K562 (cell line): ENCODE results near the gene RSRC1. TPM values are rescaled to one million over a fixed set of nuclear protein-coding genes. Genes with fewer than 3 reads are reported as not detected.
A peak's percentile ranks its signal among the peaks of the same experiment; 100 is the strongest.

Experiments
- ASH1L ChIP-seq: fragments of 450-650 bp; IDR thresholded peaks from 2 replicates; pipeline ENCODE4 v1.6.1; 2018; ENCODE audit warnings: borderline replicate concordance, mild to moderate bottlenecking, low read depth; ENCODE audit not compliant: partially characterized antibody
- CHD4 ChIP-seq: fragments of 200-600 bp; sonication (generic); IDR thresholded peaks from 3 replicates; pipeline ENCODE4 v1.6.1; 2012; ENCODE audit warnings: low read depth, mild to moderate bottlenecking, mixed read lengths, low read length, inconsistent platforms; ENCODE audit not compliant: insufficient read depth, insufficient replicate concordance, poor library complexity, severe bottlenecking
- EHMT2 ChIP-seq: fragments of 450-650 bp; IDR thresholded peaks from 2 replicates; pipeline ENCODE4 v1.6.1; 2018; ENCODE audit warnings: antibody characterized with exemption
- LARP7 ChIP-seq: fragments of 450-650 bp; IDR thresholded peaks from 2 replicates; pipeline ENCODE4 v1.6.1; 2016
- MAFG ChIP-seq: fragments of 450-650 bp; conservative IDR thresholded peaks from 2 replicates; pipeline ENCODE4 v1.6.1; 2016; ENCODE audit warnings: missing genetic modification characterization, missing compliant biosample characterization
- NCOA1 ChIP-seq: fragments of 450-650 bp; IDR thresholded peaks from 2 replicates; pipeline ENCODE4 v1.6.1; 2016; ENCODE audit warnings: low read depth
- NFIC ChIP-seq: fragments of 450-650 bp; IDR thresholded peaks from 2 replicates; pipeline ENCODE4 v1.6.1; 2017; ENCODE audit warnings: mild to moderate bottlenecking, inconsistent platforms
- PRMT5 ChIP-seq: sonication (generic); formaldehyde crosslinking; IDR thresholded peaks from 2 replicates; pipeline ENCODE4 v1.5.0; 2020; ENCODE audit warnings: missing genetic modification reagents
- RAD21 ChIP-seq, 2 experiments: fragments of 250-450 bp in 1 of 2; fragments of 450-650 bp in 1 of 2; sonication (Bioruptor Pico) in 1 of 2; formaldehyde crosslinking in 1 of 2; IDR thresholded peaks in 1 of 2; conservative IDR thresholded peaks in 1 of 2; 2 replicates each; pipeline versions ENCODE4 v1.4.0 to v1.8.0; 2020 to 2022; ENCODE audit warnings: mild to moderate bottlenecking in 2 of 2, moderate library complexity in 1 of 2
- SMARCB1 ChIP-seq: IDR thresholded peaks from 2 replicates; pipeline ENCODE4 v1.6.1; 2011; ENCODE audit warnings: improper control_type of control experiment, low read depth; ENCODE audit not compliant: insufficient read length
- TEAD4 ChIP-seq, 2 experiments: sonication (generic) in 1 of 2; formaldehyde crosslinking in 1 of 2; IDR thresholded peaks; 2 replicates each; pipeline versions ENCODE4 v1.6.1 to v1.8.0; 2012 to 2022; ENCODE audit warnings: borderline replicate concordance in 1 of 2, inconsistent platforms in 1 of 2, low read length in 1 of 2, mild to moderate bottlenecking in 1 of 2, missing genetic modification reagents in 1 of 2
- ZFX ChIP-seq: sonication (generic); formaldehyde crosslinking; IDR thresholded peaks from 2 replicates; pipeline ENCODE4 v1.8.0; 2022; ENCODE audit warnings: mild to moderate bottlenecking, missing genetic modification reagents, moderate library complexity
- ZKSCAN1 ChIP-seq: fragments of 150-350 bp; IDR thresholded peaks from 2 replicates; pipeline ENCODE4 v1.6.1; 2016; ENCODE audit warnings: low read depth, low read length
- ZNF583 ChIP-seq: fragments of 250-450 bp; sonication (Bioruptor Pico); IDR thresholded peaks from 2 replicates; pipeline ENCODE4 v1.4.0; 2020
- ZNF79 ChIP-seq: fragments of 250-450 bp; sonication (Bioruptor Pico); IDR thresholded peaks from 2 replicates; pipeline ENCODE4 v1.4.0; 2020; ENCODE audit warnings: low read depth, mild to moderate bottlenecking, moderate library complexity
- polyA plus RNA-seq, 8 experiments: library from polyadenylated mRNA; depleted of rRNA in 4 of 8; stranded (reverse) in 5 of 8; unstranded in 3 of 8; fragments of >200 nt; fragmentation: Nextera tagmentation in 2 of 8; fragmentation: Illumina TruSeq in 1 of 8; extraction: Ambion mirVana in 2 of 8; extraction: Trizol in 1 of 8; gene quantifications; 2 replicates each; pipeline versions ENCODE4 v1.2.1 to v1.2.3, GENCODE V29; 2011 to 2014; ENCODE audit warnings: inconsistent platforms in 1 of 8, missing spikeins in 1 of 8
- total RNA-seq, 7 experiments: library from RNA; depleted of rRNA in 6 of 7; stranded (reverse); fragments of >200 nt in 6 of 7; fragmentation: Illumina TruSeq in 2 of 7; extraction: Trizol in 2 of 7; gene quantifications; 2 replicates each; pipeline versions ENCODE4 v1.2.1 to v1.2.3, GENCODE V29; 2011 to 2021; ENCODE audit warnings: low replicate concordance in 1 of 7
- TF ChIP-seq, protein P1 (sequence below): fragments of 450-650 bp; formaldehyde crosslinking; IDR thresholded peaks from 2 replicates; pipeline ENCODE4 v1.4.0; 2020; ENCODE audit warnings: mild to moderate bottlenecking, moderate library complexity
- TF ChIP-seq, protein P2 (sequence below): fragments of 450-650 bp; IDR thresholded peaks from 2 replicates; pipeline ENCODE4 v1.6.1; 2016
- TF ChIP-seq, protein P3 (sequence below): fragments of 250-450 bp; sonication (Bioruptor Pico); IDR thresholded peaks from 2 replicates; pipeline ENCODE4 v1.6.1; 2021; ENCODE audit warnings: mild to moderate bottlenecking
- TF ChIP-seq, protein P4 (sequence below), 2 experiments: fragments of 450-650 bp; conservative IDR thresholded peaks; 2 replicates each; pipeline ENCODE4 v1.6.1; 2017; ENCODE audit warnings: mild to moderate bottlenecking in 2 of 2, moderate library complexity in 2 of 2

Gene RSRC1
- total and polyA plus RNA-seq, 9 of the 15 experiments (the other 6 are each of a cell fraction or from before 2014, with no cell fraction given) = 19.3 to 128 (median 75.5) TPM

DNA sequence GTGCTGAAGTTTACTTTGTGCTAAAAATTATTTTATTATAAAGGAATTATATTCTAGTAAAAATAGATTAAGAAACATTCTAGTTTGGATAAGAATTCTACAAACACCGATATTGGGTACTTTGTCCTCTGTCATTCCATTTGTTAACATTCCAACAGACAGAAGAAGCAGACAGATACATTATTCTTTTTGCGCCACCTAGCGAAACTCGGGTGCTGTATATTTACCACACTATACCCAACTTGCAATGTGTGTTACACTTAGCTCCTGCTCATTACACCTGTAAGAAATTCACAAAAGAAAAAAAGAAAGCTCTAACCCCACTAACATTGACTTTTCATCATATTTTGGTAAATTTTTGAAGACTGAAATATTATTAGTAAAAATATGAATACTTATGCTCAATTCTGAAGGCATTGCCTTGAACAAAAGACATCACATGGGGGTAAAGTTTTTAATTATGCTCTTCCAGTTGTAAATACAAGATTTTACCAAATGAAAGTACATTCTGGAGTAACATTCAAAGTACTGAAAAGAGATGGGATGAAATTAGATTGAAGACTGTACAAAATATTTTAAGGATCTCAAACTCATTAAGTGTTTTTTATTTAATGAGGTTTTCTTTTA is 324.6 kb downstream of the RSRC1 start (continued):
- TF ChIP-seq, protein P1, sequence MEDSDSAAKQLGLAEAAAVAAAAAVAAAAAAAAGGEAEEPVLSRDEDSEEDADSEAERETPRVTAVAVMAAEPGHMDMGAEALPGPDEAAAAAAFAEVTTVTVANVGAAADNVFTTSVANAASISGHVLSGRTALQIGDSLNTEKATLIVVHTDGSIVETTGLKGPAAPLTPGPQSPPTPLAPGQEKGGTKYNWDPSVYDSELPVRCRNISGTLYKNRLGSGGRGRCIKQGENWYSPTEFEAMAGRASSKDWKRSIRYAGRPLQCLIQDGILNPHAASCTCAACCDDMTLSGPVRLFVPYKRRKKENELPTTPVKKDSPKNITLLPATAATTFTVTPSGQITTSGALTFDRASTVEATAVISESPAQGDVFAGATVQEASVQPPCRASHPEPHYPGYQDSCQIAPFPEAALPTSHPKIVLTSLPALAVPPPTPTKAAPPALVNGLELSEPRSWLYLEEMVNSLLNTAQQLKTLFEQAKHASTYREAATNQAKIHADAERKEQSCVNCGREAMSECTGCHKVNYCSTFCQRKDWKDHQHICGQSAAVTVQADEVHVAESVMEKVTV (CRISPR knock-in tag) = peak; percentile 84
- TF ChIP-seq LARP7 (no peak), RAD21 (CRISPR knock-in tag; conservative IDR thresholded peaks at IDR 0.05 in 1 of 2, IDR thresholded peaks at IDR 0.05 in 1 of 2) (peak; percentile 87 to 91), NCOA1 (no peak), MAFG (no peak), ZFX (no peak), PRMT5 (CRISPR knock-in tag) (no peak), ZNF583 (CRISPR knock-in tag) (no peak), NFIC (peak; percentile 21; the same call in 1 of the 2 replicates), ZNF79 (CRISPR knock-in tag) (no peak), ASH1L (no peak), SMARCB1 (no peak), EHMT2 (no peak), ZKSCAN1 (no peak), TEAD4 (IDR thresholded peaks at IDR 0.05; ENCODE audit: low read length) (peak; percentile 62), TEAD4 (CRISPR knock-in tag; IDR thresholded peaks at IDR 0.05; ENCODE audit: borderline replicate concordance) (no peak), CHD4 (no peak)
- TF ChIP-seq, protein P2, sequence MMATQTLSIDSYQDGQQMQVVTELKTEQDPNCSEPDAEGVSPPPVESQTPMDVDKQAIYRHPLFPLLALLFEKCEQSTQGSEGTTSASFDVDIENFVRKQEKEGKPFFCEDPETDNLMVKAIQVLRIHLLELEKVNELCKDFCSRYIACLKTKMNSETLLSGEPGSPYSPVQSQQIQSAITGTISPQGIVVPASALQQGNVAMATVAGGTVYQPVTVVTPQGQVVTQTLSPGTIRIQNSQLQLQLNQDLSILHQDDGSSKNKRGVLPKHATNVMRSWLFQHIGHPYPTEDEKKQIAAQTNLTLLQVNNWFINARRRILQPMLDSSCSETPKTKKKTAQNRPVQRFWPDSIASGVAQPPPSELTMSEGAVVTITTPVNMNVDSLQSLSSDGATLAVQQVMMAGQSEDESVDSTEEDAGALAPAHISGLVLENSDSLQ = 0 out of 2 replicates have a peak, but pooled peaks have one; percentile 13
- TF ChIP-seq, protein P3, sequence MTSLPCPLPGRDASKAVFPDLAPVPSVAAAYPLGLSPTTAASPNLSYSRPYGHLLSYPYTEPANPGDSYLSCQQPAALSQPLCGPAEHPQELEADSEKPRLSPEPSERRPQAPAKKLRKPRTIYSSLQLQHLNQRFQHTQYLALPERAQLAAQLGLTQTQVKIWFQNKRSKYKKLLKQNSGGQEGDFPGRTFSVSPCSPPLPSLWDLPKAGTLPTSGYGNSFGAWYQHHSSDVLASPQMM (CRISPR knock-in tag) = no peak
- TF ChIP-seq, protein P4, sequence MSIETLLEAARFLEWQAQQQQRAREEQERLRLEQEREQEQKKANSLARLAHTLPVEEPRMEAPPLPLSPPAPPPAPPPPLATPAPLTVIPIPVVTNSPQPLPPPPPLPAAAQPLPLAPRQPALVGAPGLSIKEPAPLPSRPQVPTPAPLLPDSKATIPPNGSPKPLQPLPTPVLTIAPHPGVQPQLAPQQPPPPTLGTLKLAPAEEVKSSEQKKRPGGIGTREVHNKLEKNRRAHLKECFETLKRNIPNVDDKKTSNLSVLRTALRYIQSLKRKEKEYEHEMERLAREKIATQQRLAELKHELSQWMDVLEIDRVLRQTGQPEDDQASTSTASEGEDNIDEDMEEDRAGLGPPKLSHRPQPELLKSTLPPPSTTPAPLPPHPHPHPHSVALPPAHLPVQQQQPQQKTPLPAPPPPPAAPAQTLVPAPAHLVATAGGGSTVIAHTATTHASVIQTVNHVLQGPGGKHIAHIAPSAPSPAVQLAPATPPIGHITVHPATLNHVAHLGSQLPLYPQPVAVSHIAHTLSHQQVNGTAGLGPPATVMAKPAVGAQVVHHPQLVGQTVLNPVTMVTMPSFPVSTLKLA (conservative IDR thresholded peaks at IDR 0.05) = no peak
